Muscle layer of duodenum (tissue), 2 donors: Measurements from ENCODE around the gene NAMPT.

Experiments
- H3K27ac ChIP-seq: one replicate; pipeline ENCODE4 v1.7.0; 2013; ENCODE audit warnings: mild to moderate bottlenecking, low read length
- H3K27me3 ChIP-seq: one replicate; pipeline ENCODE4 v1.7.0; 2013; ENCODE audit warnings: low read depth, mild to moderate bottlenecking, control low read depth, low read length
- H3K36me3 ChIP-seq, 2 donors: one replicate each; pipeline ENCODE4 v1.7.0; 2013; ENCODE audit warnings: low read length in 2 of 2, control low read depth in 1 of 2, mild to moderate bottlenecking in 1 of 2; ENCODE audit not compliant: insufficient read depth in 2 of 2, control insufficient read depth in 1 of 2
- H3K4me1 ChIP-seq, 2 donors: one replicate each; pipeline ENCODE4 v1.7.0; 2013; ENCODE audit warnings: low read length in 2 of 2, mild to moderate bottlenecking in 2 of 2, control low read depth in 1 of 2, moderate library complexity in 1 of 2; ENCODE audit not compliant: insufficient read depth in 2 of 2, control insufficient read depth in 1 of 2
- H3K4me3 ChIP-seq, 2 donors: one replicate each; pipeline ENCODE4 v1.7.0; 2013; ENCODE audit warnings: low read length in 2 of 2, low read depth in 1 of 2, mild to moderate bottlenecking in 1 of 2
- H3K9me3 ChIP-seq, 2 donors: one replicate each; pipeline ENCODE4 v1.7.0; 2013; ENCODE audit warnings: low read length in 2 of 2, control low read depth in 1 of 2, mild to moderate bottlenecking in 1 of 2; ENCODE audit not compliant: control insufficient read depth in 1 of 2
- donor health status: healthy.

NAMPT gene

DNA sequence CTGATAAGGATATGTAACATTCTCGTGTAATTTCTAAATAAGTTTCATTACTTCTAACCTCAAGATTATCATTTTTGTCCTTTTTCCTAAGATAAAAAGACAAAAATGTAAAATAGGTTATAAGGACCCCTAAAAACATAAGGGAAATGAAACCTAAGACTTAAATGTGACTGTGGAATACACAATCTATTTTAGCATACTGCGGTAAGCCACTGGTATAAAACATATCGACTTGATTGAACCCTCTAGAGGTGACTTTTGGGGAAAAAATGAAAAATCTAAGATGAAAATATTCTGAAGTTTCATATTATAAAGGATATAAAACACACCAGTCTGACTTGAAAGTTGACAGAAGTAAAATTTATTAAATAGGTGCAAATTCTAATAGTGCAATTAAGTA, 1.9 kb downstream of the NAMPT start:
- Histone ChIP-seq H3K27me3 (no peaks in the 10 kb centered on the region), H3K4me3 (peak overlapping the region; percentile 81 to 97), H3K4me1 (peaks cover 0 to 12% of the 10 kb centered on the region in 2 donors), H3K9me3 (no peaks in the 10 kb centered on the region), H3K27ac (peak overlapping the region; percentile 96), H3K36me3 (no peaks in the 10 kb centered on the region)

DNA sequence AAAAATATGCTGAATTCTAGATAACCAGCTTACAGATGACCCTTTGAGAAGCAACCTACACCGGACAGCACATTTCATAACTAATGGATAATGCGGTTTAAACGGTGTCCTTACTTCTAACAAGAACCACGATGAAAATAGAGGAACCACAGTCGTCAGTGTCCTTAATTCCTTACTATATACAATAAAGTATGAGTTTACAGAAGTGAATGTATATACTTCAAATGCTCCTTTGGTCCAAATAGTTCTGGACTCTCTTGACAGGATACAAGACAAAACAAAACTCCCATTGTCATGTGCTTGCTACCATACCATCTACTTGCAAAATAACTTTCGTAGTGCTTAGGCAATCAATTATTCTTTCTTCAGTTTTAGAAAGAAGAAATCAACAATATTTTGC, 2.4 kb downstream of the NAMPT start:
- H3K27me3 ChIP-seq = no peaks in the 10 kb centered on the region
- H3K36me3 ChIP-seq = peaks cover 0 to 1% of the 10 kb centered on the region in 2 donors
- H3K4me1 ChIP-seq = peaks cover 0 to 14% of the 10 kb centered on the region in 2 donors
- H3K4me3 ChIP-seq = peak overlapping the region; percentile 81 to 97
- H3K27ac ChIP-seq = peak overlapping the region; percentile 96
- no peaks in the 10 kb centered on the region for H3K9me3 ChIP-seq

DNA sequence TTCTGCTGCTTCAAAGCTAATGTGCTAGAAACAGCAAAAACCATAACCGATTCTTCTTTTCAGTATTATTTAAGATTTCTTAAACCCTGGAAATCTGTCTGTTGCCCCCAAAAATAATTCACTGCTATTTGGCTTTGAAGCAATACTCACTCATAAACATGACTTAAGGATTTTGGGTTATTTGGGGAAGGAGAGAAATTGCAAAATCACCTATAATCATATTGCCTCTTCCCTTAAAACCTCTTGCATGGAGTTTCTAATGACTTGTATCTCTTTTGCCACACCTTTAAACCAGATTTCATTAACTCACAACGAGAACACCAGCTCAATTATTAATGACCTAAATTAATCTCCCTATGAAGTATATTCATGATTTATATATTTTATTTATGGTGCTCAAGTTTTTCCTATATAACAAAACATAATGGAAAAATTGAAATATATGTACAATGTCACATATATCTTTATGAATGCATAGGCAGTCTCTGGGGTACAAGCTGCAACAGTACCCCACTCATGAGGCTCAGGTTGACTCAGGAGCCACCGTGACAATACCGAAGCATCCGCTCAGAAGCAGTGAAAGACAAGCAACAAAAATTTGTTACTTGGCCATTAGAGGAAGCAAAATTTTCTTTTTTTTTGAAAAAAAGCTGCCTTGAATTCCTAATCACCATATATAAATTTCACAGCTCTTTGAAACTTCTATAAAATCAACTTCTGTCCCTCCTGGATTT, 3.0 kb downstream of the NAMPT start:
- no peaks in the 10 kb centered on the region for H3K9me3 ChIP-seq
- peaks cover 2 to 4% of the 10 kb centered on the region in 2 donors for H3K36me3 ChIP-seq
- peaks cover 0 to 14% of the 10 kb centered on the region in 2 donors for H3K4me1 ChIP-seq
- peak overlapping the region; percentile 96 for H3K27ac ChIP-seq
- no peaks in the 10 kb centered on the region for H3K27me3 ChIP-seq
- peak overlapping the region; percentile 81 to 97 for H3K4me3 ChIP-seq

DNA sequence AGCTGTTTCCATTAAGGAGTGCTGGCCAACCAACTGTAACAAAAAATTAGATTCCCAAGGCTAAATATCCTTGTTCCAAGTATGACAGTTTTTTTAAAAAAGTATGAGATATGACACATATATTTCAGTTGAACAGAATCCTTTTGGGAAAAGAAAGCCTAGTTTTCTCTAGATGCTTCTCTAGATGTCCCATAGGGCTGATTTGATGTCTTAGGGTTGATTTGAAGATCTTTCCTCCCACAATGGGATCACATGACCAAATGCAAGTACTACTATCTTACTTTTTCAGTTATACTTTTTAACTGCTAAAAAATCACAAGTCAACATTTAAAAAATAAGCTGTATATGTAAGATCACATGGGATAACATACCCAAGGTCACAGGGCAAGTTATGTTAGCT, 3.7 kb downstream of the NAMPT start:
- H3K27ac ChIP-seq = no peak overlapping the region
- no peaks in the 10 kb centered on the region for H3K9me3 ChIP-seq
- peak overlapping the region; percentile 81 to 97 for H3K4me3 ChIP-seq
- no peaks in the 10 kb centered on the region for H3K27me3 ChIP-seq
- peaks cover 0 to 14% of the 10 kb centered on the region in 2 donors for H3K4me1 ChIP-seq
- peaks cover 4 to 9% of the 10 kb centered on the region in 2 donors for H3K36me3 ChIP-seq

DNA sequence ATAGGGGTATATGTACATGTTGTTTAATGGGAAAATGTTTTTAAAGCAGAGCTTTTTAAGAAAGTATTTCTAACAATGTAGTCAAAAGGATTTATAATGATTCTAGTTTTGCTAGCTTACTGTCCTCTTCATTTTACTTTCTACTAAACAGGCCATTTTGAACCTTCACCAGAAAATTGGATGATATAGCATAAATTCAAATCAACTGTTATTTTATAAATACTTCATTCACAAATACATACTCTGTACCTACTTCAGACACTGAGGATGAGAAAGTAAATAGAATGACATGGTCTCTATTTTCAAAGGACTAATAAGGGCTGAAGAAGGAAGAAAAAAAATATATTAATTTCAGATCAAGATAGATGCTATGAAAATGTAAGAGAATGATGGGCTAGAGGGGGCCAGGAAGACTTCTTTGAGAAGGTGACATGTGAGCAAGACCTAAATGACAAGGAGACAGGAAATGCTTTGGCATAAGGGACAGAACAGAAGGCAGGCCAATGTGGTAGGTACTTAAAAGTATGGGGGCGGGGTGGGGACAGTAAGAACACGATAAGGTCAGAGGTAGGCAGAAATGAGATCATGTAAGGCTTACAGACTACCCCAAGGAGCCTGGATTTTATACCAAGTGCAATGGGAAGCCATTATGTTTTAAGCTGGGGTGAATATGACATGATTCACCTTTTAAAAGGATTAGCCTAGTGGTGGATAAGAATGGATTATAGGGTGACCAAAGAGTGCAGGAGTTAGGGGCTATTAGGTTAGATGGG, 5.2 kb downstream of the NAMPT start:
- H3K4me1 ChIP-seq = peaks cover 0 to 14% of the 10 kb centered on the region in 2 donors
- H3K27ac ChIP-seq = no peak overlapping the region
- no peaks in the 10 kb centered on the region for H3K9me3 ChIP-seq
- no peak overlapping the region for H3K4me3 ChIP-seq
- H3K27me3 ChIP-seq = no peaks in the 10 kb centered on the region
- H3K36me3 ChIP-seq = peaks cover 7 to 18% of the 10 kb centered on the region in 2 donors

DNA sequence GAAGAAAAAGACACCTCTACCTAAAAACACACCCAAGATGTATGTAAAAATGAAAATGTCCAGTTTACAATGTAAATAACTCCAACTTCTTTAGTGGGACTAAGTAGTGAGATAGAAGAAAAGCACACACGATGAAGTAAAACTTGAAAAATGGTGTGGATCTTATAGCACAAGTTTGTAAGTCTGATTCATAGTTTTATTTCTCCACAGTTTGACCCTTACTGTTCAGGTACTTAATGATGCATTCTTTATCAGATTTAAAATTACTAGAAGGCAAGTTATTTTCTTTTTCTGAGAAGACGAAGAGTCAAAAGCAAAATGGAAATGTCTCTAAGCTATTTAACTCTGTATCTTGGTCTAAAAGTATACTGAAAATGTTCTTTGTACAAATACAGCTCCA, 6.1 kb downstream of the NAMPT start:
- H3K27ac ChIP-seq = no peak overlapping the region
- peaks cover 15 to 22% of the 10 kb centered on the region in 2 donors for H3K36me3 ChIP-seq
- H3K27me3 ChIP-seq = no peaks in the 10 kb centered on the region
- no peaks in the 10 kb centered on the region for H3K9me3 ChIP-seq
- no peak overlapping the region for H3K4me3 ChIP-seq
- peaks cover 0 to 14% of the 10 kb centered on the region in 2 donors for H3K4me1 ChIP-seq

DNA sequence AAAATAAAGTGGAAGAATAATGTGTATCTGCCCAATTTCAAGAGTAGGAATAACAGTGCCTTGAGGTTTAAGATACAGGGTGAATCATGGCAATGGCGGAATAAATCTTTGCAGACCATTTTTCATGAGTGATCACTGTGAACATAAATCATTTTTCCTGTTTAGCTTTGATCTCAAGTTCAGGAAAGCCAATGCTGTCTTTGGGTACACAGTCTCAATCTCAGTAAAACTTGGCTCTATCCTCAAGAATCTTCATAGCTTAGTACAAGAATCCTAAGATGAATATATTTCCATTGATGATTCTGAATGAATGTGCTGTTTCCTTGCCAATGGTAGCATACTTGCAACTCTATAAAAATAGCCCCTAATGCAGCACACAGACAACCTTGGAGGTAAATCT, 6.8 kb downstream of the NAMPT start:
- no peak overlapping the region for H3K27ac ChIP-seq
- no peak overlapping the region for H3K4me3 ChIP-seq
- H3K4me1 ChIP-seq = peaks cover 0 to 12% of the 10 kb centered on the region in 2 donors
- no peaks in the 10 kb centered on the region for H3K9me3 ChIP-seq
- no peaks in the 10 kb centered on the region for H3K27me3 ChIP-seq
- peaks cover 22 to 29% of the 10 kb centered on the region in 2 donors for H3K36me3 ChIP-seq

DNA sequence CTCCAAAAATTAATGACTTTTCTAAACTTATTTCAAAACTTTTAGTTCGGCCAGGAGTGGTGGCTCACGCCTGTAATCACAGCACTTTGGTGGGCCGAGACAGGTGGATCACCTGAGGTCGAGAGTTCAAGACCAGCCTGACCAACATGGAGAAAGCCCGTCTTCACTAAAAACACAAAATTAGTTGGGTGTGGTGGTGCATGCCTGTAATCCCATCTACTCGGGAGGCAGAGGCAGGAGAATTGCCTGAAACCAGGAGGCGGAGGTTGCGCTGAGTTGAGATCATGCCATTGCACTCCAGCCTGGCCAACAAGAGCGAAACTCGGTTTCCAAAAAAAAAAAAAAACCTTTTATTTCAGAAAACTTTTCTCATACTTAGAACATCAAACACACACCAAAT, 8.3 kb downstream of the NAMPT start:
- H3K9me3 ChIP-seq = no peaks in the 10 kb centered on the region
- no peaks in the 10 kb centered on the region for H3K27me3 ChIP-seq
- no peak overlapping the region for H3K4me3 ChIP-seq
- H3K36me3 ChIP-seq = peaks cover 26 to 29% of the 10 kb centered on the region in 2 donors
- H3K4me1 ChIP-seq = peaks cover 0 to 12% of the 10 kb centered on the region in 2 donors
- H3K27ac ChIP-seq = no peak overlapping the region

DNA sequence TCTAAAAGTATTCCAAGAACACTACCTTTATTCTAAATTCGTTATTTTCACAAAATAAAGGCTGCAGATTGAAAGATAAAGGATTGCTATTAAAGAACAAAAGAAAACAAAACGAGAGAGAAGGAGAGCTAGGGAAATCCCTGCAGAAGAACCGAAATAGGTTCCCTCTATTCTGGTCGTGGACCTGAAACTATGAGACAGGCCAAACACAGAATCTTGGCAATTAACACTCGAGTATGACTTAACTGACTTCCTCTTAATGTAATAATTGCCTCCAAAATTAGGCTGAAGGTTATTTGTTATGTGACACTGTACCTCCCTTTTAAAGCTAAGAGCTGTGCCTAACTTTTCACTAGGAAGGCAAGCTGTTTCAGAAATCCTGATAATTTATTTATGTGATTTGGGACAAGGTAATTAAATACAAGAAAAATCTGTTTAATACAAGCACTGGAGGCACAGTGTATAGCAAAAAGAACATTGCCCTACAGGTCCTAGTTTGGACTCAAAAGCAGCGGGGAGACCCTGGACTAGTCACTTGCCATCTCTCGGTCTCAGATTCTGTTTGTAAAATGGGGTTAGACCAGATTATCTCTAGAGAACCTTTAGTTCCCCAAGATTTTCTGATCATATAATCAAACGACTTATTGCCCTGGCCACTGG, 11.6 kb downstream of the NAMPT start:
- Histone ChIP-seq H3K27ac (no peak overlapping the region), H3K9me3 (no peaks in the 10 kb centered on the region), H3K27me3 (no peaks in the 10 kb centered on the region), H3K36me3 (peaks cover 56 to 58% of the 10 kb centered on the region in 2 donors), H3K4me3 (no peak overlapping the region), H3K4me1 (peaks cover 0 to 6% of the 10 kb centered on the region in 2 donors)

DNA sequence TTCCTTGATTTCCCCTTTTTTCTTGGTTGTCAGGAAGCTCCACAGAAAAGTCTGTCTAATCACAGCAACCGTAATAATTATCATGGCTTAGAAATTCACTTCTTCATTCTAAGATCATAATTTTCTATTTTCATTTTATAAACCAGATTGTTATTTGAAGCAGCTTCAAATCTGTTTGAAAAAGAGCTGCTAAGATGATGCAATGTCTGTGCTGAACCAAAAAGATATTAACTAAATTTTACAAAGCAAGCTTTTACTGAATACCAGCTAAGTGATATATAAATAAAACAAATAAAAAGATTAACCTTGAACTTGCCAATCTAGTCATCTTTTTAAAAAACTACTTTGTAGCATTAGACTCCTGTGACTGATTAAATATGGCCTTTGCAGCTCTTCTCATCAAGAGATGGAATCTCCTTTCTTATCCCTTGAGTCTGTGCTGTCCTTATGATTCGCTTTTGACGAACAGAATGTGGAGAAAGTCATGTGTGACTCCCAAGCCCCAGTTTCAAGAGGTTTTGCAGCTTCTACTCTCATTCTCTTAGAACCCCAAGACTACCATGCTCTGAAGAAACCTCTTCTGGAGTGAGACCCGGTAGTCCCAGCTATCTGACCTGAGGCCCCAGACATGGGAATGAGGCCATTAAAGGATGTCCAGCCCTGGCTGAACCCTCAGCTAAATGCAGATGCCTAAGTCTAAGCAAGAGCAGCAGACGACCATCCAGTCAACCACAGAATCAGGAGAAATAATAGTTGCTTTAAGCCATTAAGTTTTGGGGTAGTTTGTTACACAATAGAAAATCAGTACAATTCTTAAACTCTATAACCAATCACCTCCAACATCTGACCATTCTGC, 14.4 kb downstream of the NAMPT start:
- Histone ChIP-seq H3K36me3 (peaks cover 58 to 76% of the 10 kb centered on the region in 2 donors), H3K4me1 (no peaks in the 10 kb centered on the region), H3K9me3 (no peaks in the 10 kb centered on the region), H3K4me3 (no peak overlapping the region), H3K27me3 (no peaks in the 10 kb centered on the region), H3K27ac (no peak overlapping the region)
